GM19351 (cell line): Measurements from ENCODE around the gene NT5DC2.

ENCODE experiments used
- ATAC-seq: cut with Tn5 transposase; IDR thresholded peaks from one replicate; pipeline ENCODE4 v1.9.1; 2021; ENCODE audit warnings: mild to moderate bottlenecking, moderate library complexity; ENCODE audit not compliant: unreplicated experiment

NT5DC2 gene

GRCh38 chr3:52533623-52534280 is at the start of gene NT5DC2:
TSS of gene NT5DC2 (minus strand) at chr3:52533857. CDS start at chr3:52533737, 120 bp downstream.
- peak; percentile 39 for ATAC-seq

- no peak for ATAC-seq
These were observed 40.7 kb upstream of the NT5DC2 start for GRCh38 chr3:52574056-52574965.

GRCh38 chr3:52572221-52572620 is 38.6 kb upstream of the NT5DC2 start:
- no peak for ATAC-seq

GRCh38 chr3:52570076-52570475 is 36.4 kb upstream of the NT5DC2 start:
- no peak for ATAC-seq

GRCh38 chr3:52568069-52568468 is 34.4 kb upstream of the NT5DC2 start:
- no peak for ATAC-seq

GRCh38 chr3:52563984-52564383 is 30.3 kb upstream of the NT5DC2 start:
- ATAC-seq, result no peak

GRCh38 chr3:52561028-52561747 is 27.5 kb upstream of the NT5DC2 start:
- no peak for ATAC-seq

- ATAC-seq, result no peak
These were observed 24.8 kb upstream of the NT5DC2 start for GRCh38 chr3:52558436-52558835.

GRCh38 chr3:52557011-52557960 is 23.6 kb upstream of the NT5DC2 start:
- ATAC-seq, result no peak

- no peak for ATAC-seq
These were observed 21.4 kb upstream of the NT5DC2 start for GRCh38 chr3:52555056-52555455.

GRCh38 chr3:52554026-52554755 is 20.5 kb upstream of the NT5DC2 start:
- no peak for ATAC-seq

- ATAC-seq, result no peak
These were observed 18.4 kb upstream of the NT5DC2 start for GRCh38 chr3:52552089-52552488.

GRCh38 chr3:52551118-52551517 is 17.5 kb upstream of the NT5DC2 start:
- ATAC-seq, result no peak

- ATAC-seq, result no peak
These were observed 13.5 kb upstream of the NT5DC2 start for GRCh38 chr3:52547143-52547542.

GRCh38 chr3:52546111-52546901 is 12.6 kb upstream of the NT5DC2 start:
- ATAC-seq, result no peak

GRCh38 chr3:52544937-52545336 is 11.3 kb upstream of the NT5DC2 start:
- ATAC-seq, result no peak

- ATAC-seq, result no peak
These were observed 7.4 kb upstream of the NT5DC2 start for GRCh38 chr3:52541050-52541449.

- no peak for ATAC-seq
These were observed 5.5 kb upstream of the NT5DC2 start for GRCh38 chr3:52539010-52539653.
